Neural cell (in vitro differentiated cells): ENCODE data around the gene MRPS24. TPM values are rescaled to one million over a fixed set of nuclear protein-coding genes. Genes with fewer than 3 reads are reported as not detected.

Experiments
- H2AFZ ChIP-seq: fragments of 200-600, 300-800 bp; sonication (generic), shearing (Covaris generic); 2 replicates; pipeline ENCODE4 v1.6.0; 2014; ENCODE audit warnings: low read depth, mild to moderate bottlenecking, antibody characterized with exemption, low read length, moderate library complexity
- H3F3A ChIP-seq: fragments of 200-600 bp; shearing (Covaris generic); 2 replicates; pipeline ENCODE4 v1.6.1; 2016; ENCODE audit warnings: mild to moderate bottlenecking, moderate library complexity, mixed read lengths, antibody characterized with exemption, low read length; ENCODE audit not compliant: insufficient read depth, poor library complexity, severe bottlenecking
- H3K27ac ChIP-seq: fragments of 200-600, 300-800 bp; sonication (generic), shearing (Covaris generic); 2 replicates; pipeline ENCODE4 v1.5.1; 2014; ENCODE audit warnings: mild to moderate bottlenecking, low read length, moderate library complexity
- H3K27me3 ChIP-seq: fragments of 300-800, 200-600 bp; sonication (generic), shearing (Covaris generic); 2 replicates; pipeline ENCODE4 v1.6.0; 2014; ENCODE audit warnings: mild to moderate bottlenecking, low read depth, low read length, moderate library complexity; ENCODE audit not compliant: insufficient read depth
- H3K36me3 ChIP-seq: fragments of 300-800, 200-600 bp; sonication (generic), shearing (Covaris generic); 2 replicates; pipeline ENCODE4 v1.5.1; 2014; ENCODE audit warnings: mild to moderate bottlenecking, antibody characterized with exemption, low read length, moderate library complexity; ENCODE audit not compliant: insufficient read depth
- H3K4me2 ChIP-seq: fragments of 300-800, 200-600 bp; sonication (generic), shearing (Covaris generic); 2 replicates; pipeline ENCODE4 v1.6.0; 2014; ENCODE audit warnings: mild to moderate bottlenecking, low read length
- H3K4me3 ChIP-seq: fragments of 300-800, 200-600 bp; sonication (generic), shearing (Covaris generic); 2 replicates; pipeline ENCODE4 v1.5.1; 2014; ENCODE audit warnings: mild to moderate bottlenecking, low read length, moderate library complexity
- H3K79me2 ChIP-seq: fragments of 200-600 bp; shearing (Covaris generic); replicated peaks from 2 replicates; pipeline ENCODE4 v1.6.0; 2014; ENCODE audit warnings: mild to moderate bottlenecking, low read length, moderate library complexity; ENCODE audit not compliant: insufficient read depth
- H3K9ac ChIP-seq: fragments of 300-800, 200-600 bp; sonication (generic), shearing (Covaris generic); 2 replicates; pipeline ENCODE4 v1.6.1; 2016; ENCODE audit warnings: mild to moderate bottlenecking, low read length, mixed read lengths
- H3K9me2 ChIP-seq: fragments of 200-600 bp; shearing (Covaris generic); 2 replicates; pipeline ENCODE4 v1.6.1; 2016; ENCODE audit warnings: mild to moderate bottlenecking, low read length, mixed read lengths; ENCODE audit not compliant: insufficient read depth
- H3K9me3 ChIP-seq: fragments of 200-600, 300-800 bp; sonication (generic), shearing (Covaris generic); 2 replicates; pipeline ENCODE4 v1.6.1; 2016; ENCODE audit warnings: mild to moderate bottlenecking, mixed run types, low read length, moderate library complexity, mixed read lengths
- H4K20me1 ChIP-seq: fragments of 200-600 bp; shearing (Covaris generic); 2 replicates; pipeline ENCODE4 v1.6.1; 2016; ENCODE audit warnings: mild to moderate bottlenecking, mixed run types; ENCODE audit not compliant: insufficient read depth
- EP300 ChIP-seq: fragments of 450-650 bp; conservative IDR thresholded peaks from 2 replicates; pipeline ENCODE4 v1.6.1; 2014; ENCODE audit warnings: antibody characterized with exemption, mild to moderate bottlenecking, moderate library complexity; ENCODE audit not compliant: poor library complexity, severe bottlenecking
- EZH2 ChIP-seq: fragments of 200-600, 300-800 bp; shearing (Covaris generic), sonication (generic); IDR thresholded peaks from 2 replicates; pipeline ENCODE4 v1.6.1; 2014; ENCODE audit warnings: antibody characterized with exemption, low read length, borderline replicate concordance, mild to moderate bottlenecking; ENCODE audit not compliant: insufficient read depth, poor library complexity, severe bottlenecking
- MXI1 ChIP-seq: fragments of 450-650 bp; conservative IDR thresholded peaks from 2 replicates; pipeline ENCODE4 v1.6.1; 2014; ENCODE audit warnings: antibody characterized with exemption, mild to moderate bottlenecking; ENCODE audit not compliant: poor library complexity, severe bottlenecking
- POLR2AphosphoS5 ChIP-seq: IDR thresholded peaks from 2 replicates; pipeline ENCODE4 v1.6.1; 2012
- RAD21 ChIP-seq: fragments of 450-650 bp; conservative IDR thresholded peaks from 2 replicates; pipeline ENCODE4 v1.6.1; 2014; ENCODE audit warnings: antibody characterized with exemption, mild to moderate bottlenecking, moderate library complexity
- SMC3 ChIP-seq: fragments of 450-650 bp; conservative IDR thresholded peaks from 2 replicates; pipeline ENCODE4 v1.6.1; 2014; ENCODE audit warnings: antibody characterized with exemption, mild to moderate bottlenecking, moderate library complexity; ENCODE audit not compliant: poor library complexity
- TAF1 ChIP-seq: IDR thresholded peaks from 2 replicates; pipeline ENCODE4 v1.6.1; 2012; ENCODE audit warnings: low read depth
- polyA plus RNA-seq: library from polyadenylated mRNA; depleted of rRNA; stranded (reverse); fragments of >200 nt; gene quantifications from 2 replicates; pipeline ENCODE4 v1.2.3, GENCODE V29; 2014
- TF ChIP-seq, protein P1 (sequence below): IDR thresholded peaks from 2 replicates; pipeline ENCODE4 v1.6.1; 2012; ENCODE audit warnings: borderline replicate concordance
- TF ChIP-seq, protein P2 (sequence below): fragments of 450-650 bp; IDR thresholded peaks from 2 replicates; pipeline ENCODE4 v1.5.1; 2014; ENCODE audit warnings: antibody characterized with exemption, mild to moderate bottlenecking, moderate library complexity; ENCODE audit not compliant: poor library complexity, severe bottlenecking

The MRPS24 gene
- polyA plus RNA-seq, 1 donor from 2014 or later, result 132 TPM

DNA sequence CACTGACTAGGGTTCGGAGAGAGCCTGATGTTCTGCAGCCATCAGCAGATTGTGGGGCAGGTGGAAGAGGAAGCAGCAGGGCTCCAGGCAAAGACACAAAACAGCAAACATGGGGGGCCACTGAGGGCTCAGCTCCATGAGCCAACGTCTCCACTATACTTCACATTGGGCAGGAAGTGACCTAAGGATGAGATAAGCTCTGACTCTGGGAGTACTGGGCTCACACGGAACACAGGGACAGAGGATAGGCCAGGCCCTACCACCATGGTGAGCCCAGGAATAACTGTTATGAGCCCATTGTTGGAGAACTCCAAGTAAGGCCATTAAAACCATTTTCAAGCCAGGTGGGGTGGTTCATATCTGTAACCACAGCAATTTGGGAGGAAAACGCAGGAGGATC lies 14.9 kb upstream of the MRPS24 start:
- Histone ChIP-seq H4K20me1 (no peaks in the 10 kb centered on the region), H2AFZ (no peak overlapping the region), H3K27ac (no peak overlapping the region), H3K27me3 (no peaks in the 10 kb centered on the region), H3K9me3 (no peaks in the 10 kb centered on the region), H3K4me2 (no peak overlapping the region), H3K9ac (no peak overlapping the region), H3K36me3 (peaks cover 7% of the 10 kb centered on the region), H3K4me3 (no peak overlapping the region), H3K79me2 (peaks cover 4% of the 10 kb centered on the region), H3K9me2 (no peaks in the 10 kb centered on the region), H3F3A (no peaks in the 10 kb centered on the region)
- TF ChIP-seq MXI1, result no peak
- TF ChIP-seq SMC3, result no peak
- no peak for TF ChIP-seq TAF1
- no peak for TF ChIP-seq EZH2
- TF ChIP-seq, protein P1, sequence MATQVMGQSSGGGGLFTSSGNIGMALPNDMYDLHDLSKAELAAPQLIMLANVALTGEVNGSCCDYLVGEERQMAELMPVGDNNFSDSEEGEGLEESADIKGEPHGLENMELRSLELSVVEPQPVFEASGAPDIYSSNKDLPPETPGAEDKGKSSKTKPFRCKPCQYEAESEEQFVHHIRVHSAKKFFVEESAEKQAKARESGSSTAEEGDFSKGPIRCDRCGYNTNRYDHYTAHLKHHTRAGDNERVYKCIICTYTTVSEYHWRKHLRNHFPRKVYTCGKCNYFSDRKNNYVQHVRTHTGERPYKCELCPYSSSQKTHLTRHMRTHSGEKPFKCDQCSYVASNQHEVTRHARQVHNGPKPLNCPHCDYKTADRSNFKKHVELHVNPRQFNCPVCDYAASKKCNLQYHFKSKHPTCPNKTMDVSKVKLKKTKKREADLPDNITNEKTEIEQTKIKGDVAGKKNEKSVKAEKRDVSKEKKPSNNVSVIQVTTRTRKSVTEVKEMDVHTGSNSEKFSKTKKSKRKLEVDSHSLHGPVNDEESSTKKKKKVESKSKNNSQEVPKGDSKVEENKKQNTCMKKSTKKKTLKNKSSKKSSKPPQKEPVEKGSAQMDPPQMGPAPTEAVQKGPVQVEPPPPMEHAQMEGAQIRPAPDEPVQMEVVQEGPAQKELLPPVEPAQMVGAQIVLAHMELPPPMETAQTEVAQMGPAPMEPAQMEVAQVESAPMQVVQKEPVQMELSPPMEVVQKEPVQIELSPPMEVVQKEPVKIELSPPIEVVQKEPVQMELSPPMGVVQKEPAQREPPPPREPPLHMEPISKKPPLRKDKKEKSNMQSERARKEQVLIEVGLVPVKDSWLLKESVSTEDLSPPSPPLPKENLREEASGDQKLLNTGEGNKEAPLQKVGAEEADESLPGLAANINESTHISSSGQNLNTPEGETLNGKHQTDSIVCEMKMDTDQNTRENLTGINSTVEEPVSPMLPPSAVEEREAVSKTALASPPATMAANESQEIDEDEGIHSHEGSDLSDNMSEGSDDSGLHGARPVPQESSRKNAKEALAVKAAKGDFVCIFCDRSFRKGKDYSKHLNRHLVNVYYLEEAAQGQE, result no peak
- TF ChIP-seq RAD21, result no peak
- TF ChIP-seq POLR2AphosphoS5, result no peak
- no peak for TF ChIP-seq EP300
- TF ChIP-seq, protein P2, sequence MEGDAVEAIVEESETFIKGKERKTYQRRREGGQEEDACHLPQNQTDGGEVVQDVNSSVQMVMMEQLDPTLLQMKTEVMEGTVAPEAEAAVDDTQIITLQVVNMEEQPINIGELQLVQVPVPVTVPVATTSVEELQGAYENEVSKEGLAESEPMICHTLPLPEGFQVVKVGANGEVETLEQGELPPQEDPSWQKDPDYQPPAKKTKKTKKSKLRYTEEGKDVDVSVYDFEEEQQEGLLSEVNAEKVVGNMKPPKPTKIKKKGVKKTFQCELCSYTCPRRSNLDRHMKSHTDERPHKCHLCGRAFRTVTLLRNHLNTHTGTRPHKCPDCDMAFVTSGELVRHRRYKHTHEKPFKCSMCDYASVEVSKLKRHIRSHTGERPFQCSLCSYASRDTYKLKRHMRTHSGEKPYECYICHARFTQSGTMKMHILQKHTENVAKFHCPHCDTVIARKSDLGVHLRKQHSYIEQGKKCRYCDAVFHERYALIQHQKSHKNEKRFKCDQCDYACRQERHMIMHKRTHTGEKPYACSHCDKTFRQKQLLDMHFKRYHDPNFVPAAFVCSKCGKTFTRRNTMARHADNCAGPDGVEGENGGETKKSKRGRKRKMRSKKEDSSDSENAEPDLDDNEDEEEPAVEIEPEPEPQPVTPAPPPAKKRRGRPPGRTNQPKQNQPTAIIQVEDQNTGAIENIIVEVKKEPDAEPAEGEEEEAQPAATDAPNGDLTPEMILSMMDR, result no peak

DNA sequence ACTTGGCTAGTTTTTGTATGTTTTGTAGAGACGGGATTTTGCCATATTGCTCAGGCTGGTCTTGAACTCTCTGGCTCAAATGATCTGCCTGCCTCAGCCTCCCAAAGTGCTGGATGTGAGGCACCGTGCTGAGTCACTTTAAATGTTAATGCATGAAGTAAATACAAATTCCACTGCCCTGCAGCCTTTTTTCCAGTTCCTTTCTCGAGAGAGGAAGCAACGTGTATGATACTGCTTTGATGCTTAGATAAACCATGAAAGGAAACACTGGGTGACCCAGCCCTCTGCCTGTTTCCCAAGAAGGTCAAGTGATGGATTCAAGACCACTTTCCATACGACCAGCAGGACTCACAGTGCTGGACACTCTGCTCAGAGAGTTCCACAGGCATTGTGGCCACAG lies 11.3 kb upstream of the MRPS24 start:
- no peaks in the 10 kb centered on the region for H3K9me2 ChIP-seq
- no peak overlapping the region for H3K27ac ChIP-seq
- peaks cover under 1% of the 10 kb centered on the region for H3K36me3 ChIP-seq
- H3K79me2 ChIP-seq, result no peaks in the 10 kb centered on the region
- TF ChIP-seq POLR2AphosphoS5, result no peak
- no peak for TF ChIP-seq EP300
- TF ChIP-seq, protein P2, result no peak
- TF ChIP-seq SMC3, result no peak
- H3K9me3 ChIP-seq, result no peaks in the 10 kb centered on the region
- H3K9ac ChIP-seq, result no peak overlapping the region
- H3F3A ChIP-seq, result no peaks in the 10 kb centered on the region
- H3K4me3 ChIP-seq, result no peak overlapping the region
- H3K4me2 ChIP-seq, result no peak overlapping the region
- H3K27me3 ChIP-seq, result no peaks in the 10 kb centered on the region
- H2AFZ ChIP-seq, result no peak overlapping the region
- no peaks in the 10 kb centered on the region for H4K20me1 ChIP-seq
